ENCODE results near the gene ITPK1. TPM values are rescaled to one million over a fixed set of nuclear protein-coding genes. Genes with fewer than 3 reads are reported as not detected.

ITPK1 gene
- polyA plus RNA-seq, 2 of the 4 experiments (the other 2 are of a cell fraction), result 46.2 to 47.0 TPM

DNA sequence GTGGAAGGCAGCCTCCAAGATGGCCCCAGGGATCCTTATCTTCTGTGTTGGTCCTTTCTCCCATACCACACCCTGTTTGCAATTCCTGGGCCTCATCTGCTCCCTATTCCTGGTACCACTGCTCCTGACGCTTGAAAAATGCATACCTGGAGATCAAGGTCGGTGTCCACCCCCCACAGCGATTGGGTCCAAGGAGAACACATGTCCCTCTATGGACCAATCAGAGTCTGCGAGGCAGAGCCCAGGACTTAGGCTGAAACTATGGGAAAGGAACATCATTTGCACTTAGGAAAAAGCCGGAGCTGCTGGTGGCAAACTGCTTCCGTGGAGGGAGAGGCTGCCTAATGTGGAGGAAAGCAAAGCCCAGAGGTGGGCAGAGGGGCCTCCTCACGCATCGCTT, 33.3 kb upstream of the ITPK1 start:
- Histone ChIP-seq H3K4me1 (peaks cover 8% of the 10 kb centered on the region; the same call in 1 of the 3 replicates), H3K9me3 (no peaks in the 10 kb centered on the region), H3K4me3 (no peak overlapping the region), H3K4me2 (no peak overlapping the region), H3K27ac (no peak overlapping the region)
- WGBS (ENCODE audit: missing lambda C conversion rate), result 77% methylated on average over 7 of the region's 8 CpGs
- DNase-seq (ENCODE audit: low read depth in 1 of 2, low spot score in 1 of 2) (no peak), ATAC-seq (no peak), FAIRE-seq (no peak)
- CTCF ChIA-PET, result interaction anchor here (0.7 to 1.3 kb wide), 5 partner anchors 10 to 197 kb away, joined by 3 to 4 read pairs (median 3); no protein-coding TSS in a partner anchor
- no peak for TF ChIP-seq PHF8 (IDR thresholded peaks at IDR 0.05; ENCODE audit: borderline replicate concordance, low read depth)
- TF ChIP-seq MAX (IDR thresholded peaks at IDR 0.05), result no peak
- TF ChIP-seq CHD2 (IDR thresholded peaks at IDR 0.05; ENCODE audit: low read length, partially characterized antibody), result no peak
- no peak for TF ChIP-seq CBX2 (IDR thresholded peaks at IDR 0.05; ENCODE audit: borderline replicate concordance, low read depth)
- POLR2A ChIA-PET, result no interaction called here

DNA sequence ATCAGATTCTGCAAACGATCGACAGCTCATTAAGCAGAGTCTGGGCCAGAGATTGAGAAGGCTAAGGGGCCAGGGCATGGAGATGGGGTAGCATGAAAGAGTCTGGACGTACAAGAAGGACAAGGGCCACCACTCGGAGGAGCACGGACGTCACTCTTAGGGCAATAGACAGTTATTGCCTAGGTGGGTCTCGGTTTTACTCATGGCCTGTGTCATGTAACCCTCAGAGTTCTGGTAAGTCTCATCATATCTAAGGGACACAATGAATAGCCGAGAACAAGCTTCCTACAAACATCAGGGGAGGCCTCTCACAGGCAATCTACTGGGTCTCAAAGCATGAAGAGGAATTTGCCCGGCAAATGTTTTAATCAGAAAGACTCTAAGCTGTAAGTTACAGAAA, 30.4 kb upstream of the ITPK1 start:
- ATAC-seq (no peak), FAIRE-seq (no peak), DNase-seq (ENCODE audit: low read depth in 1 of 2, low spot score in 1 of 2) (no peak)
- CTCF ChIA-PET, result interaction anchor here (0.6 to 4.8 kb wide), 5 partner anchors 14 to 194 kb away, joined by 3 to 27 read pairs (median 9); no protein-coding TSS in a partner anchor
- H3K27ac ChIP-seq, result no peak overlapping the region
- POLR2A ChIA-PET, result no interaction called here
- no peaks in the 10 kb centered on the region for H3K9me3 ChIP-seq
- no peak overlapping the region for H3K4me3 ChIP-seq
- WGBS (ENCODE audit: missing lambda C conversion rate), result 64% methylated on average over 9 of the region's 9 CpGs
- H3K4me1 ChIP-seq, result peaks cover 6% of the 10 kb centered on the region; the same call in 1 of the 3 replicates
- TF ChIP-seq PHF8 (IDR thresholded peaks at IDR 0.05; ENCODE audit: borderline replicate concordance, low read depth) (no peak), RAD21 (conservative IDR thresholded peaks at IDR 0.05 in 1 of 2, IDR thresholded peaks at IDR 0.05 in 1 of 2) (no peak), CBX8 (IDR thresholded peaks at IDR 0.05) (no peak), REST (IDR thresholded peaks at IDR 0.05) (no peak), FOSL2 (IDR thresholded peaks at IDR 0.05) (no peak), FOSL2 (CRISPR knock-in tag; IDR thresholded peaks at IDR 0.05) (no peak), RARB (CRISPR knock-in tag; IDR thresholded peaks at IDR 0.05) (no peak), KDM5A (IDR thresholded peaks at IDR 0.05) (no peak), SREBF2 (IDR thresholded peaks at IDR 0.05) (no peak), MAFK (IDR thresholded peaks at IDR 0.05; ENCODE audit: partially characterized antibody) (no peak), POLR2A (IDR thresholded peaks at IDR 0.05; ENCODE audit: low read length) (no peak), GATA3 (IDR thresholded peaks at IDR 0.05; ENCODE audit: borderline replicate concordance) (no peak), RFX5 (IDR thresholded peaks at IDR 0.05) (no peak), HDAC2 (IDR thresholded peaks at IDR 0.05) (no peak), RCOR1 (IDR thresholded peaks at IDR 0.05; ENCODE audit: low read depth, low read length) (no peak), JUN (IDR thresholded peaks at IDR 0.05) (no peak), CBX2 (IDR thresholded peaks at IDR 0.05; ENCODE audit: borderline replicate concordance, low read depth) (no peak)
- TF ChIP-seq, protein P1, sequence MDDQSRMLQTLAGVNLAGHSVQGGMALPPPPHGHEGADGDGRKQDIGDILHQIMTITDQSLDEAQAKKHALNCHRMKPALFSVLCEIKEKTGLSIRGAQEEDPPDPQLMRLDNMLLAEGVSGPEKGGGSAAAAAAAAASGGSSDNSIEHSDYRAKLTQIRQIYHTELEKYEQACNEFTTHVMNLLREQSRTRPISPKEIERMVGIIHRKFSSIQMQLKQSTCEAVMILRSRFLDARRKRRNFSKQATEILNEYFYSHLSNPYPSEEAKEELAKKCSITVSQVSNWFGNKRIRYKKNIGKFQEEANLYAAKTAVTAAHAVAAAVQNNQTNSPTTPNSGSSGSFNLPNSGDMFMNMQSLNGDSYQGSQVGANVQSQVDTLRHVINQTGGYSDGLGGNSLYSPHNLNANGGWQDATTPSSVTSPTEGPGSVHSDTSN (IDR thresholded peaks at IDR 0.05), result no peak
- TF ChIP-seq, protein P2, sequence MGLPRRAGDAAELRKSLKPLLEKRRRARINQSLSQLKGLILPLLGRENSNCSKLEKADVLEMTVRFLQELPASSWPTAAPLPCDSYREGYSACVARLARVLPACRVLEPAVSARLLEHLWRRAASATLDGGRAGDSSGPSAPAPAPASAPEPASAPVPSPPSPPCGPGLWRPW (IDR thresholded peaks at IDR 0.05), result no peak
- H3K4me2 ChIP-seq, result no peak overlapping the region
